Colonic mucosa (tissue), 4 donors: Measurements from ENCODE around the gene ROBO4. TPM values are rescaled to one million over a fixed set of nuclear protein-coding genes. Genes with fewer than 3 reads are reported as not detected.

Source experiments
- DNase-seq: peaks from one replicate; pipeline ENCODE4 v3.0.0-alpha.2; 2020
- H3K27ac ChIP-seq: fragments of 200-600 bp; one replicate; pipeline ENCODE4 v1.8.0; 2021
- H3K27me3 ChIP-seq: fragments of 200-600 bp; one replicate; pipeline ENCODE4 v1.8.0; 2021
- H3K36me3 ChIP-seq: fragments of 200-600 bp; one replicate; pipeline ENCODE4 v1.8.0; 2021
- H3K4me1 ChIP-seq: fragments of 200-600 bp; one replicate; pipeline ENCODE4 v1.8.0; 2021; ENCODE audit warnings: mild to moderate bottlenecking
- H3K4me3 ChIP-seq: fragments of 200-600 bp; one replicate; pipeline ENCODE4 v1.8.0; 2021
- H3K9ac ChIP-seq, 2 donors: one replicate each; pipeline ENCODE4 v1.7.0; 2013; ENCODE audit warnings: control low read depth in 2 of 2, low read depth in 2 of 2, low read length in 2 of 2
- H3K9me3 ChIP-seq: fragments of 200-600 bp; one replicate; pipeline ENCODE4 v1.8.0; 2021
- CTCF ChIP-seq: fragments of 200-600 bp; IDR thresholded peaks from one replicate; pipeline ENCODE4 v1.8.0; 2022; ENCODE audit warnings: antibody characterized with exemption, mild to moderate bottlenecking
- intact Hi-C: fragments of 100-400 bp; cut with DNase I; formaldehyde crosslinking; loops from one replicate; pipeline ENCODE4 v1.14.1; 2022
- total RNA-seq, 2 donors: library from RNA; stranded (reverse); fragmentation: NEBNext Ultra II Directional in 1 of 2; extraction: Animal tissue kit (Norgen Biotek cat#: 25700) in 1 of 2; gene quantifications; one replicate each; pipeline ENCODE4 v1.2.1, GENCODE V29; 2021
- donor health status: healthy.
- donor health status: DM: no; HTN: no; CAD: no.
- donor health status: DM: no; HTN: no; CAD: no.

Gene ROBO4
- total RNA-seq, 2 donors from 2014 or later, result 4.0 to 5.0 TPM

DNA sequence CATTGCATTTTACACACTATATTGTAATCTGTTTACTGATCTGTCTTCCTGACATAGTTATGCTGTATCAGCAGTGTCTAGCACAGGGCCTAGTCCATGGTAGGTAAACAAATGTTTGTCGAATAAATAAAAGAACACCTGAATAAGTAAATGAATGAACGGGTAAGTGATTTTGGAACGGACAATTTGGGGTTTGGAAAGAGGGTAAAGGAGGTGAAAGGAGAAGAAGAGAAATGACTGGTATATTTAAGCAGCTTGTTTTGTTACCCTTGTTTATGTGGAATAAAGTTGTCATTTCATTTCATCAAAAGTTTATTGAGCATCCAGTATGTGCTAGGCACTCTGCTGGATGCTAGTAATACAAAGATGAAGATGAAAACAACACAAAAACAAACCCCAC, 21.3 kb upstream of the ROBO4 start, which contains the start of gene HEPN1:
HEPN1 (plus strand) TSS at position 301 of the 400 bp plus-strand sequence.
- no peaks in the 10 kb centered on the region for H3K4me1 ChIP-seq
- TF ChIP-seq CTCF, result no peak
- intact Hi-C loops, result no loop called here
- no peak within 1 kb of the TSS for H3K27ac ChIP-seq
- no peak within 1 kb of the TSS for H3K9ac ChIP-seq
- no peaks in the 10 kb centered on the region for H3K36me3 ChIP-seq
- no peaks in the 10 kb centered on the region for H3K9me3 ChIP-seq
- H3K27me3 ChIP-seq, result no peaks in the 10 kb centered on the region
- no peak for DNase-seq
- no peak within 1 kb of the TSS for H3K4me3 ChIP-seq

GRCh38 chr11:124917115-124917637, 19.5 kb upstream of the ROBO4 start:
- no peak for DNase-seq
- intact Hi-C loops, result no loop called here

GRCh38 chr11:124916370-124916710, 18.7 kb upstream of the ROBO4 start:
- no peak for DNase-seq
- H3K4me1 ChIP-seq, result no peaks in the 10 kb centered on the region
- no peaks in the 10 kb centered on the region for H3K9me3 ChIP-seq
- H3K4me3 ChIP-seq, result no peak overlapping the region
- no peak overlapping the region for H3K27ac ChIP-seq
- no peaks in the 10 kb centered on the region for H3K27me3 ChIP-seq
- TF ChIP-seq CTCF, result no peak
- H3K36me3 ChIP-seq, result no peaks in the 10 kb centered on the region
- intact Hi-C loops, result no loop called here
- no peak overlapping the region for H3K9ac ChIP-seq

More at GRCh38 chr11:124917115-124917637, 19.5 kb upstream of the ROBO4 start:
- Histone ChIP-seq H3K4me1 (no peaks in the 10 kb centered on the region), H3K4me3 (no peak overlapping the region), H3K27ac (no peak overlapping the region), H3K9me3 (no peaks in the 10 kb centered on the region), H3K27me3 (no peaks in the 10 kb centered on the region), H3K9ac (no peak overlapping the region), H3K36me3 (no peaks in the 10 kb centered on the region)
- TF ChIP-seq CTCF, result no peak

DNA sequence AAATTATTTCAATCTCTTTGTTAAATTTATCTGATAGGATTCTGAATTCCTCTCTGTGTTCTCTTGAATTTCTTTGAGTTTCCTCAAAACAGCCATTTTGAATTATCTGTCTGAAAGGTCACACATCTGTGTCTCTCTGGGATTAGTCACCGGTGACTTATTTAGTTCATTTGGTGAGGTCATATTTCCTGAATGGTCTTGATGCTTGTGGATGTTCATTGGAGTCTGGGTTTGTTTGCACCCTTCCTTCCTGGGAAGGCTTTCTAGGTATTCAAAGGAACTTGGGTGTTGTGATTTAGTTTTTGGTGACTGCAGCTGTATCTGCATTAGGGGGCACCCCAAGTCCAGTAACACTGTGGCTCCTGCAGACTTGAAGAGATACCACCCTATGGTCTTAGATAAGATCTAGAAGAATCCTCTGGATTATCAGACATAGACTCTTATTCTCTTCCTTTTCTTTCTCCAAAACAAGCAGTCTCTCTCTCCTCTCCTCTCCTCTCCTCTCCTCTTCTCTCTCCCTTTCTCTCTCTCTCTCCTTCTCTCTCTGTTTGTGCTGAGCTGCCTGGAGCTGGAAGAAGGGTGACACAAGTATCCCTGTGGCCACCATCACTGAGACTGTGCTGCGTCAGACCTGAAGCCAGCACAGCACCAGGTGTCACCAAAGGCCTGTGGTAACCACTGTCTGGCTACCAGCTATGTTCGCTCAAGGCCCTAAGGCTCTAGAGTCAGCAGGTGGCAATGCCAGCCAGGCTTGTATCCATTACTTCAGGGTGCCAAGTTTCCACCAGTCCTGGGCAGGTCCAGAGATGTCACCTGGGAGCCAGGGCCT, 18.1 kb upstream of the ROBO4 start:
- TF ChIP-seq CTCF, result no peak
- Histone ChIP-seq H3K9ac (no peak overlapping the region), H3K27ac (no peak overlapping the region), H3K4me1 (no peaks in the 10 kb centered on the region), H3K36me3 (no peaks in the 10 kb centered on the region), H3K27me3 (no peaks in the 10 kb centered on the region), H3K4me3 (no peak overlapping the region), H3K9me3 (no peaks in the 10 kb centered on the region)
- intact Hi-C loops, result no loop called here
- no peak for DNase-seq

DNA sequence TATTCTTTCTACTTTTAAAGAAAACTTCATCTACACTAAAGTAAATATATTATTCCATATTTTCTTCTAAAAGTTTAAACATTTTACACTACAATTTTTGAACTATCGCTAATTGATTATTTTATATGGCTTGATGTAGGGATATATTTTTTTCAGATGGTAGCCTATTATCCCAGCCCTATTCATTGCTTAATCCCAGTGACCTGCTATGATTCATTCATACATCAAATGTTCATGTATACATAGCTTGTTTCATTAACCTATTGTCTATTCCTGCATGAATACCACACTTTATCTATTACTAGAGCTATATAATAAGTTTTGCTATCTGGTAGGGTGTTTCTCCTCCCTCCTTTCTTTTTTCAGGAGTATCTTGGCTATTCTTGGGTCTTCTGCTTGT, 5.0 kb upstream of the ROBO4 start:
- no peaks in the 10 kb centered on the region for H3K4me1 ChIP-seq
- H3K4me3 ChIP-seq, result no peak overlapping the region
- no peak overlapping the region for H3K27ac ChIP-seq
- H3K9me3 ChIP-seq, result no peaks in the 10 kb centered on the region
- intact Hi-C loops, result no loop called here
- no peak for TF ChIP-seq CTCF
- no peaks in the 10 kb centered on the region for H3K36me3 ChIP-seq
- H3K9ac ChIP-seq, result no peak overlapping the region
- DNase-seq, result no peak
- no peaks in the 10 kb centered on the region for H3K27me3 ChIP-seq
